PC-9 (cell line): ENCODE data around the gene CLEC5A. TPM values are rescaled to one million over a fixed set of nuclear protein-coding genes. Genes with fewer than 3 reads are reported as not detected.

Experiments
- Bru-seq: library from RNA; stranded (reverse); fragments of 400-500 nt; gene quantifications from one replicate; lab custom pipeline; 2021; lab: Mats Ljungman, UMichigan
- BruChase-seq, 2 experiments: library from RNA; stranded (reverse); fragments of 400-500 nt; gene quantifications; one replicate each; lab custom pipeline; 2021; lab: Mats Ljungman, UMichigan
- BruUV-seq: library from RNA; stranded (reverse); fragments of 400-500 nt; replicated peaks from 2 replicates; lab custom pipeline; 2021; lab: Mats Ljungman, UMichigan
- CTCF ChIA-PET: fragments of 300-600 bp; sonication (Branson Sonifier 250); formaldehyde crosslinking; loops from one replicate; lab custom pipeline; 2022; ENCODE audit warnings: antibody characterized with exemption; lab: Charles Lee
- POLR2A ChIA-PET: fragments of 300-600 bp; sonication (Branson Sonifier 250); formaldehyde crosslinking; loops from one replicate; lab custom pipeline; 2022; ENCODE audit warnings: antibody characterized with exemption; ENCODE audit not compliant: unreplicated experiment; lab: Charles Lee
- DNase-seq, 2 experiments: peaks; one replicate each; pipeline versions ENCODE4 v3.0.0 to v3.0.0-alpha.2; 2015 to 2022; ENCODE audit warnings: mixed read lengths in 1 of 2
- H2AFZ ChIP-seq: fragments of 200-600 bp; sonication (generic); 2 replicates; pipeline ENCODE4 v1.8.1; 2017; ENCODE audit warnings: antibody characterized with exemption
- H3F3A ChIP-seq: fragments of 200-600 bp; sonication (generic); 2 replicates; pipeline ENCODE4 v1.8.1; 2017; ENCODE audit warnings: antibody characterized with exemption, mild to moderate bottlenecking, low read depth; ENCODE audit not compliant: insufficient read depth
- H3K27ac ChIP-seq: fragments of 200-600 bp; sonication (generic); 2 replicates; pipeline ENCODE4 v1.6.1; 2016; ENCODE audit warnings: mixed run types
- H3K27me3 ChIP-seq: fragments of 200-600 bp; sonication (generic); 2 replicates; pipeline ENCODE4 v1.6.1; 2016; ENCODE audit warnings: low read depth, mixed run types; ENCODE audit not compliant: insufficient read depth
- H3K36me3 ChIP-seq: fragments of 200-600 bp; sonication (generic); 2 replicates; pipeline ENCODE4 v1.6.1; 2016; ENCODE audit warnings: low read depth, mixed run types
- H3K4me1 ChIP-seq: fragments of 200-600 bp; sonication (generic); replicated peaks from 2 replicates; pipeline ENCODE4 v1.6.1; 2016; ENCODE audit warnings: mixed run types; ENCODE audit not compliant: insufficient read depth
- H3K4me2 ChIP-seq: fragments of 200-600 bp; sonication (generic); 2 replicates; pipeline ENCODE4 v1.6.1; 2017; ENCODE audit warnings: mixed run types
- H3K4me3 ChIP-seq: fragments of 200-600 bp; sonication (generic); 2 replicates; pipeline ENCODE4 v1.6.1; 2016; ENCODE audit warnings: mixed run types
- H3K79me2 ChIP-seq: fragments of 200-600 bp; sonication (generic); 2 replicates; pipeline ENCODE4 v1.6.1; 2017; ENCODE audit warnings: low read depth, mixed run types
- H3K9me2 ChIP-seq: fragments of 200-600 bp; sonication (generic); 2 replicates; pipeline ENCODE4 v1.8.1; 2017; ENCODE audit warnings: mild to moderate bottlenecking; ENCODE audit not compliant: insufficient read depth
- H3K9me3 ChIP-seq: fragments of 200-600 bp; sonication (generic); 2 replicates; pipeline ENCODE4 v1.8.1; 2016; ENCODE audit warnings: low read depth; ENCODE audit not compliant: insufficient read depth
- H4K20me1 ChIP-seq: fragments of 200-600 bp; sonication (generic); 2 replicates; pipeline ENCODE4 v1.8.1; 2017; ENCODE audit not compliant: insufficient read depth
- EZH2 ChIP-seq: fragments of 200-600 bp; sonication (generic); IDR thresholded peaks from 2 replicates; pipeline ENCODE4 v1.8.0; 2017; ENCODE audit warnings: antibody characterized with exemption, low read depth
- intact Hi-C: fragments of 100-400 bp; cut with micrococcal nuclease; formaldehyde crosslinking; loops from one replicate; pipeline ENCODE4 v1.10.0; 2022; ENCODE audit not compliant: unreplicated experiment
- long read RNA-seq: library from polyadenylated mRNA; stranded (forward); transcript quantifications from one replicate; pipeline ENCODE4 v2.0.0, GENCODE V29; 2022
- total RNA-seq: library from RNA; stranded (reverse); gene quantifications from 2 replicates; pipeline ENCODE4 v1.2.3, GENCODE V29; 2021
- TF ChIP-seq, protein P1 (sequence below): fragments of 200-600 bp; sonication (generic); conservative IDR thresholded peaks from 2 replicates; pipeline ENCODE4 v1.6.1; 2017; ENCODE audit warnings: mixed run types, antibody characterized with exemption, mild to moderate bottlenecking, moderate library complexity

Gene CLEC5A
- total RNA-seq (not detected in 2 replicates), Bru-seq, nascent RNA (not detected), BruChase-seq, experiment 1, labeled RNA remaining after a 2-hour chase (not detected), BruChase-seq, experiment 2, labeled RNA remaining after a 6-hour chase (not detected)
- long read RNA-seq, result 0 reads

DNA sequence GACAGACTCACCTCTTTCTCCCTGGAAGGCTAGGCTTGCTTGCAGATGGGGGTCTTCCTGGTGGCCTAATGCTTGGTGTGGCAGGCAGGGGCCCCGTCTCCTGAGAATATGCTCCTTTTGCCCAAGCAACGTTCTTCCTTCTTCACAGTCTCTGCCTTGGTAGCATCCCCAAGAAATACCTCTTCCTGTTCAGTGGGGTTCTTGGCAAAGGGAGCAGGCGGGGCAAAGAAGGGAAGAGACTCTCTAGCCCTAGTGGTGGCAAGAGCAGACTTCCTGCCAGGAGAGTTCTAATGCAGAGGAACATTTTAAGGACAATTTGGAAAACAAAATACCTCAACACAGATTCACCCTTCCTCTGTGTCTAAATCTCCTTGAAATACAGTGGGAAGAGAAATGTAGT, at the start of gene CLEC5A:
Gene CLEC5A (minus strand): TSS at position 179 of the 400 bp plus-strand sequence. CDS start 682 bp downstream, outside the sequence.
- Histone ChIP-seq H3K4me1 (no peaks in the 10 kb centered on the region), H2AFZ (no peak within 1 kb of the TSS), H3K9me3 (0 out of 2 replicates have a peak, but pooled peaks cover 2% of the 10 kb centered on the region), H3K27ac (no peak within 1 kb of the TSS), H3K4me2 (no peak within 1 kb of the TSS), H3K9me2 (no peaks in the 10 kb centered on the region), H3F3A (no peaks in the 10 kb centered on the region), H3K4me3 (no peak within 1 kb of the TSS), H4K20me1 (no peaks in the 10 kb centered on the region), H3K79me2 (no peaks in the 10 kb centered on the region), H3K36me3 (no peaks in the 10 kb centered on the region), H3K27me3 (no peaks in the 10 kb centered on the region)
- intact Hi-C loops, result no loop called here
- DNase-seq, result no peak
- no TSS peak for BruUV-seq
- CTCF ChIA-PET, result no interaction called here
- POLR2A ChIA-PET, result interaction anchor here (0.6 kb wide), 1 partner anchor 1245 kb away, joined by 6 read pairs; no protein-coding TSS in a partner anchor
- TF ChIP-seq EZH2, result no peak
- TF ChIP-seq, protein P1, sequence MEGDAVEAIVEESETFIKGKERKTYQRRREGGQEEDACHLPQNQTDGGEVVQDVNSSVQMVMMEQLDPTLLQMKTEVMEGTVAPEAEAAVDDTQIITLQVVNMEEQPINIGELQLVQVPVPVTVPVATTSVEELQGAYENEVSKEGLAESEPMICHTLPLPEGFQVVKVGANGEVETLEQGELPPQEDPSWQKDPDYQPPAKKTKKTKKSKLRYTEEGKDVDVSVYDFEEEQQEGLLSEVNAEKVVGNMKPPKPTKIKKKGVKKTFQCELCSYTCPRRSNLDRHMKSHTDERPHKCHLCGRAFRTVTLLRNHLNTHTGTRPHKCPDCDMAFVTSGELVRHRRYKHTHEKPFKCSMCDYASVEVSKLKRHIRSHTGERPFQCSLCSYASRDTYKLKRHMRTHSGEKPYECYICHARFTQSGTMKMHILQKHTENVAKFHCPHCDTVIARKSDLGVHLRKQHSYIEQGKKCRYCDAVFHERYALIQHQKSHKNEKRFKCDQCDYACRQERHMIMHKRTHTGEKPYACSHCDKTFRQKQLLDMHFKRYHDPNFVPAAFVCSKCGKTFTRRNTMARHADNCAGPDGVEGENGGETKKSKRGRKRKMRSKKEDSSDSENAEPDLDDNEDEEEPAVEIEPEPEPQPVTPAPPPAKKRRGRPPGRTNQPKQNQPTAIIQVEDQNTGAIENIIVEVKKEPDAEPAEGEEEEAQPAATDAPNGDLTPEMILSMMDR, result no peak

DNA sequence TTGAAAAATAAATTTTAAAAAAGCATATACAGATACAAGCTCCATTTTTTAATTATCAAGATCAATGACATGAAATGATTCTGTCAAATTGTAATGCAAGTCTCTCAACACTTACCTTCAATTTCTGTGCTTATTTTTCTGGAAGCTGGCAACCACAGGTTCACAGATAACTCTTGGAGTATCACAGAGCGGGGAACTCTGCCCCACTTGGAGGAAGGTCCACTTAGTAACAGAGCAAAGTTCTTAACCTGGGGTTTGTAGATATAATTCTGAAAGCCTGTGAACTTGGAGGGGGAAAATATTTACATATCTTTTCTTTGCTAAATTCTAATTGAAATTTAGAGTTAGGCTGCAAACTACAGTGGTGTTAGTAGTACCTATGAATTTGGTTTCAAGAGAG, 46.6 kb upstream of the CLEC5A start:
- intact Hi-C loops, result no loop called here
- TF ChIP-seq, protein P1, result no peak
- no peak for TF ChIP-seq EZH2
- H3K4me2 ChIP-seq, result no peak overlapping the region
- H3K27ac ChIP-seq, result no peak overlapping the region
- no peak for DNase-seq
- H4K20me1 ChIP-seq, result no peaks in the 10 kb centered on the region
- no TSS peak for BruUV-seq
- H3K4me1 ChIP-seq, result no peaks in the 10 kb centered on the region
- H3K79me2 ChIP-seq, result no peaks in the 10 kb centered on the region
- no peaks in the 10 kb centered on the region for H3K9me3 ChIP-seq
- no peaks in the 10 kb centered on the region for H3K36me3 ChIP-seq
- no peak overlapping the region for H2AFZ ChIP-seq
- CTCF ChIA-PET, result no interaction called here
- no peaks in the 10 kb centered on the region for H3F3A ChIP-seq
- H3K9me2 ChIP-seq, result no peaks in the 10 kb centered on the region
- POLR2A ChIA-PET, result no interaction called here
- no peak overlapping the region for H3K4me3 ChIP-seq
- H3K27me3 ChIP-seq, result no peaks in the 10 kb centered on the region

DNA sequence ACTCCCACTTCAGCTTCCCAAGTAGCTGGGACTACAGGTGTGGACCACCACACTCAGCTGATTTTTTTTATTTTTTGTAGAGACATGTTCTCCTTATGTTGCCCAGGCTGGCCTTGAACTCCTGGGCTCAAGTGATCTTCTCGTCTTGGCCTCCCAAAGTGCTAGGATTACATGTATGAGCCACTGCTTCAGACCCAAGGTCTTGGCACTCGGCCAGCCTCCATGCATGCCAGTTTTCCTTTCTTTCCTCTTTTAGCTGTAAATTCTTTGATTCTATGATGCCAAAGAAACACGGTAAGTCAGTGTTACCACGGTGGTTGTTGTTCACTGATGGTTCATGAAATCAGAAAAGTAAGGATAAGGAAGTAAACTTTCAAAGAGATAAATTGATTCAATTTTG, 45.9 kb upstream of the CLEC5A start:
- no peaks in the 10 kb centered on the region for H3K36me3 ChIP-seq
- CTCF ChIA-PET, result no interaction called here
- H3K4me1 ChIP-seq, result no peaks in the 10 kb centered on the region
- no peaks in the 10 kb centered on the region for H4K20me1 ChIP-seq
- intact Hi-C loops, result no loop called here
- H3K9me3 ChIP-seq, result no peaks in the 10 kb centered on the region
- no peaks in the 10 kb centered on the region for H3K9me2 ChIP-seq
- H2AFZ ChIP-seq, result no peak overlapping the region
- no peaks in the 10 kb centered on the region for H3K79me2 ChIP-seq
- H3K4me2 ChIP-seq, result no peak overlapping the region
- no TSS peak for BruUV-seq
- H3K27ac ChIP-seq, result no peak overlapping the region
- no peak overlapping the region for H3K4me3 ChIP-seq
- no peaks in the 10 kb centered on the region for H3K27me3 ChIP-seq
- DNase-seq, result no peak
- POLR2A ChIA-PET, result no interaction called here
- no peaks in the 10 kb centered on the region for H3F3A ChIP-seq
- TF ChIP-seq, protein P1, result no peak
- TF ChIP-seq EZH2, result no peak
